GM12878 (cell line): ENCODE data around the gene PI4K2A.
"Not testable (repeated sequence)": the region's sequence is repeated elsewhere in the genome, so short reads cannot be mapped to it uniquely, and the experiment has no call there.

Source experiments
- CHD2 ChIP-seq: IDR thresholded peaks from 2 replicates; pipeline ENCODE4 v1.6.1; 2011; ENCODE audit warnings: low read depth, low read length, improper control_type of control experiment, borderline replicate concordance
- EED ChIP-seq: sonication (generic); IDR thresholded peaks from 2 replicates; pipeline ENCODE4 v1.6.1; 2016; ENCODE audit warnings: antibody characterized with exemption, low read depth
- EP300 ChIP-seq, 2 experiments: fragments of 150-350 bp in 1 of 2; IDR thresholded peaks; 2 replicates each; pipeline ENCODE4 v1.6.1; 2011 to 2012; ENCODE audit warnings: low read depth in 2 of 2, low read length in 2 of 2, borderline replicate concordance in 1 of 2, improper control_type of control experiment in 1 of 2, inconsistent platforms in 1 of 2; ENCODE audit not compliant: control insufficient read depth in 1 of 2
- IRF4 ChIP-seq: IDR thresholded peaks from 2 replicates; pipeline ENCODE4 v1.6.1; 2011; ENCODE audit warnings: low read depth, low read length
- MAX ChIP-seq: IDR thresholded peaks from 2 replicates; pipeline ENCODE4 v1.6.1; 2012; ENCODE audit warnings: low read depth, low read length, improper control_type of control experiment
- NR2C2 ChIP-seq: IDR thresholded peaks from 2 replicates; pipeline ENCODE4 v1.6.1; 2011; ENCODE audit warnings: borderline replicate concordance, low read depth; ENCODE audit not compliant: control insufficient read depth, insufficient read length
- POLR2A ChIP-seq: IDR thresholded peaks from 2 replicates; pipeline ENCODE4 v1.6.1; 2011; ENCODE audit warnings: low read depth, mild to moderate bottlenecking, low read length
- RAD21 ChIP-seq: IDR thresholded peaks from 2 replicates; pipeline ENCODE4 v1.6.1; 2011; ENCODE audit warnings: mild to moderate bottlenecking, low read depth, low read length, moderate library complexity; ENCODE audit not compliant: insufficient read depth
- SMAD5 ChIP-seq: IDR thresholded peaks from 2 replicates; pipeline ENCODE4 v1.6.1; 2016; ENCODE audit warnings: antibody characterized with exemption, low read depth
- SREBF2 ChIP-seq: IDR thresholded peaks from 2 replicates; pipeline ENCODE4 v1.6.1; 2012; ENCODE audit warnings: mild to moderate bottlenecking, low read length
- ZZZ3 ChIP-seq: IDR thresholded peaks from 2 replicates; pipeline ENCODE4 v1.6.1; 2011; ENCODE audit warnings: low read depth; ENCODE audit not compliant: control insufficient read depth, insufficient read length
- TF ChIP-seq, protein P1 (sequence below), 3 experiments: IDR thresholded peaks in 2 of 3; conservative IDR thresholded peaks in 1 of 3; 2 replicates each; pipeline ENCODE4 v1.5.1; 2011; ENCODE audit warnings: low read depth in 3 of 3, low read length in 3 of 3, mild to moderate bottlenecking in 3 of 3, control low read depth in 2 of 3, moderate library complexity in 2 of 3, inconsistent platforms in 1 of 3, mixed read lengths in 1 of 3; ENCODE audit not compliant: control insufficient read depth in 2 of 3, insufficient read depth in 1 of 3; ENCODE audit errors: extremely low read depth in 1 of 3
- TF ChIP-seq, protein P2 (sequence below): IDR thresholded peaks from 2 replicates; pipeline ENCODE4 v1.6.1; 2012; ENCODE audit warnings: low read length, inconsistent platforms
- TF ChIP-seq, protein P3 (sequence below): fragments of 450-650 bp; IDR thresholded peaks from 2 replicates; pipeline ENCODE4 v1.6.1; 2014; ENCODE audit warnings: mild to moderate bottlenecking

DNA sequence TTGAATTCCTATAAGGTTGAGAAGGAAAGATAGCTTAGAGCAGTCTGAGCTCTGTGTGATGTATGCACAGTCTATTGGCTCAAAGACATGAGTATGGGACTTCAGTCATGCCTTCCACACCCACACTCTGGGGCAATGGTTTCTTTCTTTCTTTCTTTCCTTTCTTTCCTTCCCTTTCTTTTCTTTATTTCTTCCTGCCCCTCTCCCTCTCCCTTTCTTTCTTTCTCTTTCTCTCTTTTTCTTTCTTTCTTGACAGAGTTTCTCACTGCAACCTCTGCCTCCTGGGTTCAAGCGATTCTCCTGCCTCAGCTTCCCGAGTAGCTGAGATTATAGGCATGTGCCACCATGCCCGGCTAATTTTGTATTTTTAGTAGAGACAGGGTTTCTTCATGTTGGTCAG is 1.4 kb upstream of the PI4K2A start:
- TF ChIP-seq RAD21; EED; MAX; POLR2A; ZZZ3; SMAD5; SREBF2; NR2C2; EP300 (IDR thresholded peaks at IDR 0.05; ENCODE audit: borderline replicate concordance in 1 of 2, control insufficient read depth in 1 of 2, low read depth in 2 of 2, low read length in 2 of 2); IRF4; CHD2: not testable (repeated sequence)
- TF ChIP-seq, protein P1, sequence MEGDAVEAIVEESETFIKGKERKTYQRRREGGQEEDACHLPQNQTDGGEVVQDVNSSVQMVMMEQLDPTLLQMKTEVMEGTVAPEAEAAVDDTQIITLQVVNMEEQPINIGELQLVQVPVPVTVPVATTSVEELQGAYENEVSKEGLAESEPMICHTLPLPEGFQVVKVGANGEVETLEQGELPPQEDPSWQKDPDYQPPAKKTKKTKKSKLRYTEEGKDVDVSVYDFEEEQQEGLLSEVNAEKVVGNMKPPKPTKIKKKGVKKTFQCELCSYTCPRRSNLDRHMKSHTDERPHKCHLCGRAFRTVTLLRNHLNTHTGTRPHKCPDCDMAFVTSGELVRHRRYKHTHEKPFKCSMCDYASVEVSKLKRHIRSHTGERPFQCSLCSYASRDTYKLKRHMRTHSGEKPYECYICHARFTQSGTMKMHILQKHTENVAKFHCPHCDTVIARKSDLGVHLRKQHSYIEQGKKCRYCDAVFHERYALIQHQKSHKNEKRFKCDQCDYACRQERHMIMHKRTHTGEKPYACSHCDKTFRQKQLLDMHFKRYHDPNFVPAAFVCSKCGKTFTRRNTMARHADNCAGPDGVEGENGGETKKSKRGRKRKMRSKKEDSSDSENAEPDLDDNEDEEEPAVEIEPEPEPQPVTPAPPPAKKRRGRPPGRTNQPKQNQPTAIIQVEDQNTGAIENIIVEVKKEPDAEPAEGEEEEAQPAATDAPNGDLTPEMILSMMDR (IDR thresholded peaks at IDR 0.05 in 2 of 3, conservative IDR thresholded peaks at IDR 0.05 in 1 of 3; ENCODE audit: control insufficient read depth in 2 of 3, extremely low read depth in 1 of 3, insufficient read depth in 1 of 3, low read depth in 3 of 3, low read length in 3 of 3) = not testable (repeated sequence)
- TF ChIP-seq, protein P2, sequence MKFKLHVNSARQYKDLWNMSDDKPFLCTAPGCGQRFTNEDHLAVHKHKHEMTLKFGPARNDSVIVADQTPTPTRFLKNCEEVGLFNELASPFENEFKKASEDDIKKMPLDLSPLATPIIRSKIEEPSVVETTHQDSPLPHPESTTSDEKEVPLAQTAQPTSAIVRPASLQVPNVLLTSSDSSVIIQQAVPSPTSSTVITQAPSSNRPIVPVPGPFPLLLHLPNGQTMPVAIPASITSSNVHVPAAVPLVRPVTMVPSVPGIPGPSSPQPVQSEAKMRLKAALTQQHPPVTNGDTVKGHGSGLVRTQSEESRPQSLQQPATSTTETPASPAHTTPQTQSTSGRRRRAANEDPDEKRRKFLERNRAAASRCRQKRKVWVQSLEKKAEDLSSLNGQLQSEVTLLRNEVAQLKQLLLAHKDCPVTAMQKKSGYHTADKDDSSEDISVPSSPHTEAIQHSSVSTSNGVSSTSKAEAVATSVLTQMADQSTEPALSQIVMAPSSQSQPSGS = not testable (repeated sequence)
- TF ChIP-seq, protein P3, sequence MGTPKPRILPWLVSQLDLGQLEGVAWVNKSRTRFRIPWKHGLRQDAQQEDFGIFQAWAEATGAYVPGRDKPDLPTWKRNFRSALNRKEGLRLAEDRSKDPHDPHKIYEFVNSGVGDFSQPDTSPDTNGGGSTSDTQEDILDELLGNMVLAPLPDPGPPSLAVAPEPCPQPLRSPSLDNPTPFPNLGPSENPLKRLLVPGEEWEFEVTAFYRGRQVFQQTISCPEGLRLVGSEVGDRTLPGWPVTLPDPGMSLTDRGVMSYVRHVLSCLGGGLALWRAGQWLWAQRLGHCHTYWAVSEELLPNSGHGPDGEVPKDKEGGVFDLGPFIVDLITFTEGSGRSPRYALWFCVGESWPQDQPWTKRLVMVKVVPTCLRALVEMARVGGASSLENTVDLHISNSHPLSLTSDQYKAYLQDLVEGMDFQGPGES = not testable (repeated sequence)
